C4-2B (cell line): Measurements from ENCODE around the gene PIWIL4.

Source experiments
- ZFX ChIP-seq: fragments of 450-650 bp; IDR thresholded peaks from 2 replicates; pipeline ENCODE4 v1.6.1; 2017
- TF ChIP-seq, protein P1 (sequence below): fragments of 450-650 bp; conservative IDR thresholded peaks from 2 replicates; pipeline ENCODE4 v1.5.1; 2017; ENCODE audit warnings: mild to moderate bottlenecking

GRCh38 chr11:94563176-94563847 is 3.9 kb upstream of the PIWIL4 start:
- TF ChIP-seq, protein P1, sequence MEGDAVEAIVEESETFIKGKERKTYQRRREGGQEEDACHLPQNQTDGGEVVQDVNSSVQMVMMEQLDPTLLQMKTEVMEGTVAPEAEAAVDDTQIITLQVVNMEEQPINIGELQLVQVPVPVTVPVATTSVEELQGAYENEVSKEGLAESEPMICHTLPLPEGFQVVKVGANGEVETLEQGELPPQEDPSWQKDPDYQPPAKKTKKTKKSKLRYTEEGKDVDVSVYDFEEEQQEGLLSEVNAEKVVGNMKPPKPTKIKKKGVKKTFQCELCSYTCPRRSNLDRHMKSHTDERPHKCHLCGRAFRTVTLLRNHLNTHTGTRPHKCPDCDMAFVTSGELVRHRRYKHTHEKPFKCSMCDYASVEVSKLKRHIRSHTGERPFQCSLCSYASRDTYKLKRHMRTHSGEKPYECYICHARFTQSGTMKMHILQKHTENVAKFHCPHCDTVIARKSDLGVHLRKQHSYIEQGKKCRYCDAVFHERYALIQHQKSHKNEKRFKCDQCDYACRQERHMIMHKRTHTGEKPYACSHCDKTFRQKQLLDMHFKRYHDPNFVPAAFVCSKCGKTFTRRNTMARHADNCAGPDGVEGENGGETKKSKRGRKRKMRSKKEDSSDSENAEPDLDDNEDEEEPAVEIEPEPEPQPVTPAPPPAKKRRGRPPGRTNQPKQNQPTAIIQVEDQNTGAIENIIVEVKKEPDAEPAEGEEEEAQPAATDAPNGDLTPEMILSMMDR: no peak
- no peak for TF ChIP-seq ZFX
